Mesenteric fat pad (tissue), 1 donor: ENCODE results near the gene NEMF. TPM values are rescaled to one million over a fixed set of nuclear protein-coding genes. Genes with fewer than 3 reads are reported as not detected.
"Not testable (repeated sequence)": the region's sequence is repeated elsewhere in the genome, so short reads cannot be mapped to it uniquely, and the experiment has no call there.

Experiments
- DNase-seq: peaks from one replicate; pipeline ENCODE4 v3.0.0-alpha.2; 2020; ENCODE audit warnings: low spot score
- total RNA-seq: library from RNA; stranded (reverse); fragmentation: NEBNext Ultra II Directional; extraction: Animal tissue kit (Norgen Biotek cat#: 25700); gene quantifications from one replicate; pipeline ENCODE4 v1.2.1, GENCODE V29; 2021
- donor health status: DM: yes; HTN: yes; CAD: no.

NEMF gene
- total RNA-seq, 1 donor from 2014 or later = 72.0 TPM

GRCh38 chr14:49876563-49877127 is 24.1 kb upstream of the NEMF start:
- no peak for DNase-seq

DNA sequence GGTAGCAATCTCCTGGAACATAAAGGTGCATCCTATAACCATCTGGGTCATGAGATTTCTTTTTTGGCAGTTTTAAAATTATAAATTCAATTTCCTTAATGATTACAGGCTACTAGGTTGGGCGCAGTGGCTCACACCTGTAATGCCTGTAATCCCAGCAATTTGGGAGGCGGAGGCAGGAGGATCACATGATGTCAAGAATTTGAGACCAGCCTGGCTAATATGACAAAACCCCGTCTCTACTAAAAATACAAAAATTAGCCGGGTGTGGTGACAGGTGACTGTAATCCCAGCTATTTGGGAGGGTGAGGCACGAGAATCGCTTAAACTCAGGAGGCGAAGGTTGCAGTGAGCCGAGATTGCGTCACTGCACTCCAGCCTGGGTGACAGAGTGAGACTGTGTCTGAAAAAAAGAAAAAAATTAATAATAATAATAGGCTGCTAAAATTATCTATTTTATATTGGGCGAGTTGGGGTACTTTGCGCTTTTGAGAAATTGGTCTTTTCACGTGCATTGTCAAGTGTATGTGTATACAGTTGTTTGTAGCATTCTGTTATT is 23.1 kb upstream of the NEMF start:
- DNase-seq = no peak

- not testable (repeated sequence) for DNase-seq
Observed at GRCh38 chr14:49873548-49873947, 21.0 kb upstream of the NEMF start.

GRCh38 chr14:49870908-49871307 is 18.3 kb upstream of the NEMF start:
- DNase-seq = no peak

GRCh38 chr14:49868720-49869114 is 16.1 kb upstream of the NEMF start:
- DNase-seq = no peak

GRCh38 chr14:49867831-49868719 is 15.5 kb upstream of the NEMF start:
- DNase-seq = peak; percentile 99

DNA sequence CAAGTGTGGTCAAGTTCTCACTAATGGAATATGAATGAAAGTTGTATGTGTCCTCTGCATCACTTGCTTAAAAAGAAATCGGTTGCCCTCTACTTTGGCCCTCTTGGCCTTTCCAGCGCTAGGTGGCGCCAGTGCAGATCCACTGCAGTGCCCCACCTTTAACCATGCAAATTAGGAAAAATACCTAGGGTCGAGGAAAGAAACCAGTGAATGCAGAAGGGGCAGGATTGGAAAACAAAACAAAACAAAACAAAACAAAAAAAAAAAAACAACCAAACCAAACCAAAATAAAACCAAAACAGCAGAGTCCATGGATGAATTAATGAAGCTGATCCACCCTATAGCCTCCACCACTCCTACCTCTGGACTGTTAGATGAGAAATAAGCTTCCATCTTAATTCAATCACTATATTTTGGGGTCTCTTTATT is 12.9 kb upstream of the NEMF start:
- no peak for DNase-seq

DNA sequence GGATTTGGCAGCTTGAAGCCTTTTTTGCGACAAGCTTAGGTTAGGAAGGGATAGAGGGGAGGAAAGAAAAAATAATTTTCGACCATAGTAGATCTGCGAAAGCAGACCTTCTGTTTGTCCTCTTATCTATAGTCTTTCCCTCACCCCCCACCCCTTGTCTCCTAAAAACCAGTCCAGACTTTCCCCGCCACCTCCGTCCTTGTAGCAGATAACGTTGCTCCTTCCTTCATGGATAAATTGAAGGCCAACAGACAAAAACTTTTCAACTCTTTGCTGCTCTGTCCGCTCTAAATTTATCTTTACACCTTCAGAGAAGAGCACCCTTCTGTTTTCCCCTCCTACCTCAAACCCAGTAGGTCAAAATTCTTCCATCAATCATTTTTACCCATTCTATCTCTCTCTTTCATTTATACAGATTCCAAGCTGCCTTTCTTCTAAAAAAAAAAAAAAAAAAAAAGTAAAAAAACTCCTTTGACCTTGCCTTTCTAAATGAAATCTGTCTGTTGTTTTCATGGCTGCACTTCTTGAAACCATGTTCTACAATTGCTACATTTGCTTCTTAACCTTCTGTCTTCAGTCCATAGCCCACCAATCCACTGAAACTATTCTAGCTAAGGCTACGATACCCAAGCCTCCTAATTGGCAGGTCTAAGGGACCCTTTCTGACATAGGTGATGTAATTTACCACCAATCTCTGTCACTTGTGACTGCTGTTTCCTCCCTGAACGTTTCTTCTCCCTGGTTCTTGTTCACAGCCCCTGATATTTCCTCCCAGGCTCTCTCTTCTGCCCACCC is 11.1 kb upstream of the NEMF start:
- no peak for DNase-seq

GRCh38 chr14:49862089-49862673 is 9.6 kb upstream of the NEMF start:
- peak; percentile 93 for DNase-seq

GRCh38 chr14:49861699-49862088 is 9.1 kb upstream of the NEMF start:
- no peak for DNase-seq

- DNase-seq = no peak
Observed at GRCh38 chr14:49860988-49861698, 8.6 kb upstream of the NEMF start.

- no peak for DNase-seq
Observed at GRCh38 chr14:49858383-49858782, 5.8 kb upstream of the NEMF start.

DNA sequence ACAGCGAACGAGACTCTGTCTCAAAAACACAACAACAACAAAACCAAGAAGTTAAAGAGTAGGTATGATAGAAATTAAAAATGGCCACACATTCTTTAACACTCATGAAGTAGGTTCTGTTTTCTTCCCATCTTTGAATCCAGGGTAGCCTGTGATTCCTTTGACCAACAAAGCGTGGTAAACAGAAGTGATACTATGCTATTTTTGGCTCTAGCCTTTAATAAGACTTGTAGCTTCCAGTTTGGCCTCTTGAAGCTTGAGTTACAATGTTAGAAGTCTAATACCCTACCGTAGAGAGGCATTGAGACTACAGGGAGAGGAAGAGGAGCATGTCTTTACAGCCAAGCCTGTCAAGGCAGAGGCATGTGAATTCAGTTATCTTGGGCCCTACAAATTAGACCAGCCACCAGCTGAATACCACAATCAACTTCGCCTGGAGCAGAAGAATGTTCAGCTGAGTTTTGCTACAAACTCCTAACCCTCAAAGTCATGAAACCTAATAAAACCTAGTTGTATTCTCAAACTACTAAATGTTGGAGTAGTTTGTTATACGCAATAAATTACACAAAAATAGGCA is 4.9 kb upstream of the NEMF start:
- DNase-seq = no peak

- DNase-seq = no peak
Observed at GRCh38 chr14:49853572-49854375, 1.2 kb upstream of the NEMF start.

- DNase-seq = no peak
Observed at GRCh38 chr14:49853158-49853477, 530 bp upstream of the NEMF start.

GRCh38 chr14:49851813-49852212 is 775 bp downstream of the NEMF start:
- no peak for DNase-seq

GRCh38 chr14:49849213-49849847 is 3.3 kb downstream of the NEMF start:
- no peak for DNase-seq

- no peak for DNase-seq
Observed at GRCh38 chr14:49828640-49829039, 23.9 kb downstream of the NEMF start.

DNA sequence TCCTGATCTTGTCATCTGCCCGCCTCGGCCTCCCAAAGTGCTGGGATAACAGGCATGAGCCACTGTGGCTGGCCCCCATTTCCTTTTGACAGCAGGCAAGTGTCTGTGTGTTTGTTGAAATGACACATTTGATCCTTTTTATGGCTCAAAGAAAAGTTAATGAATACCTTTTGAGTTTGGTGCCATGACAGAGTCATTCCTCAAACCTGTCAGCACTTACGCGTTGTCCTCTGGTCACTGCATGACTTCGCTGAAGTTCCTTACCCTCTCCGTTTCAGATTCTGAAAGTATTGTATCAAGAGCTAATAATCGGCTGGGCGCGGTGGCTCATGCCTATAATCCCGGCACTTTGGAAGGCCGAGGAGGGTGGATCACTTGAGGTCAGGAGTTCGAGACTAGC is 32.4 kb downstream of the NEMF start:
- DNase-seq = no peak
